Progenitor cell of endocrine pancreas (in vitro differentiated cells): ENCODE measurements around the gene ETV7. TPM values are rescaled to one million over a fixed set of nuclear protein-coding genes. Genes with fewer than 3 reads are reported as not detected.
"Not testable (repeated sequence)": the region's sequence is repeated elsewhere in the genome, so short reads cannot be mapped to it uniquely, and the experiment has no call there.

Source experiments
- DNase-seq: peaks from one replicate; pipeline ENCODE4 v3.0.0; 2021; ENCODE audit warnings: low spot score; ENCODE audit not compliant: unreplicated experiment
- H3K27ac Mint-ChIP-seq: 2 replicates; pipeline ENCODE4 v1.8.0; 2021; ENCODE audit warnings: mild to moderate bottlenecking, moderate library complexity, mixed read lengths
- H3K27me3 Mint-ChIP-seq: 2 replicates; pipeline ENCODE4 v1.8.0; 2021; ENCODE audit warnings: mixed read lengths
- H3K36me3 Mint-ChIP-seq: 2 replicates; pipeline ENCODE4 v1.8.0; 2022; ENCODE audit warnings: mixed read lengths; ENCODE audit not compliant: insufficient read depth
- H3K4me1 Mint-ChIP-seq: 2 replicates; pipeline ENCODE4 v1.8.0; 2021; ENCODE audit warnings: low read depth, mixed read lengths
- H3K4me3 Mint-ChIP-seq: 2 replicates; pipeline ENCODE4 v1.8.0; 2021; ENCODE audit warnings: low read depth, mild to moderate bottlenecking, moderate library complexity, mixed read lengths
- H3K9me3 Mint-ChIP-seq: 2 replicates; pipeline ENCODE4 v1.8.0; 2021; ENCODE audit warnings: low read depth, mixed read lengths
- CTCF ChIP-seq: fragments of 200-600 bp; sonication (generic); IDR thresholded peaks from one replicate; pipeline ENCODE4 v1.5.0; 2021; ENCODE audit warnings: antibody characterized with exemption, mild to moderate bottlenecking; ENCODE audit not compliant: unreplicated experiment
- total RNA-seq: library from RNA; stranded (reverse); gene quantifications from 2 replicates; pipeline ENCODE4 v1.2.1, GENCODE V29; 2021

The ETV7 gene
- total RNA-seq, 1 donor from 2014 or later = not detected

GRCh38 chr6:36370638-36371037 is 16.8 kb downstream of the ETV7 start:
- H3K4me1 Mint-ChIP-seq = no peaks in the 10 kb centered on the region
- no peaks in the 10 kb centered on the region for H3K36me3 Mint-ChIP-seq
- H3K27ac Mint-ChIP-seq = no peak overlapping the region
- H3K27me3 Mint-ChIP-seq = peaks cover 26% of the 10 kb centered on the region
- no peaks in the 10 kb centered on the region for H3K9me3 Mint-ChIP-seq
- TF ChIP-seq CTCF = no peak
- DNase-seq = no peak
- H3K4me3 Mint-ChIP-seq = no peak overlapping the region

- Mint-ChIP-seq H3K36me3 (no peaks in the 10 kb centered on the region), H3K27me3 (peaks cover 19% of the 10 kb centered on the region), H3K4me1 (no peaks in the 10 kb centered on the region), H3K4me3 (no peak overlapping the region), H3K9me3 (no peaks in the 10 kb centered on the region), H3K27ac (no peak overlapping the region)
- DNase-seq = no peak
- no peak for TF ChIP-seq CTCF
Observed at GRCh38 chr6:36368921-36369865, 18.3 kb downstream of the ETV7 start.

GRCh38 chr6:36368421-36368820 is 19.0 kb downstream of the ETV7 start:
- DNase-seq = no peak
- no peak overlapping the region for H3K27ac Mint-ChIP-seq
- H3K36me3 Mint-ChIP-seq = no peaks in the 10 kb centered on the region
- no peak for TF ChIP-seq CTCF
- H3K9me3 Mint-ChIP-seq = no peaks in the 10 kb centered on the region
- no peaks in the 10 kb centered on the region for H3K4me1 Mint-ChIP-seq
- peaks cover 19% of the 10 kb centered on the region for H3K27me3 Mint-ChIP-seq
- no peak overlapping the region for H3K4me3 Mint-ChIP-seq

- Mint-ChIP-seq H3K4me3 (no peak overlapping the region), H3K27me3 (peaks cover 15% of the 10 kb centered on the region), H3K9me3 (no peaks in the 10 kb centered on the region), H3K36me3 (no peaks in the 10 kb centered on the region), H3K4me1 (no peaks in the 10 kb centered on the region), H3K27ac (no peak overlapping the region)
- TF ChIP-seq CTCF = no peak
- no peak for DNase-seq
Observed at GRCh38 chr6:36367743-36368142, 19.7 kb downstream of the ETV7 start.

GRCh38 chr6:36364669-36365479 is 22.6 kb downstream of the ETV7 start:
- TF ChIP-seq CTCF = no peak
- Mint-ChIP-seq H3K27me3 (peaks cover 6% of the 10 kb centered on the region), H3K4me3 (no peak overlapping the region), H3K36me3 (no peaks in the 10 kb centered on the region), H3K27ac (no peak overlapping the region), H3K4me1 (no peaks in the 10 kb centered on the region), H3K9me3 (no peaks in the 10 kb centered on the region)
- no peak for DNase-seq

GRCh38 chr6:36364061-36364635 is 23.3 kb downstream of the ETV7 start:
- not testable (repeated sequence) for H3K9me3 Mint-ChIP-seq, H3K27ac Mint-ChIP-seq, H3K4me3 Mint-ChIP-seq, H3K4me1 Mint-ChIP-seq, H3K36me3 Mint-ChIP-seq, H3K27me3 Mint-ChIP-seq, DNase-seq

GRCh38 chr6:36363371-36363752 is 24.1 kb downstream of the ETV7 start:
- not testable (repeated sequence) for DNase-seq, H3K27ac Mint-ChIP-seq, H3K4me3 Mint-ChIP-seq, H3K4me1 Mint-ChIP-seq, H3K36me3 Mint-ChIP-seq, H3K27me3 Mint-ChIP-seq, H3K9me3 Mint-ChIP-seq
